Testis (tissue), 2 donors: ENCODE measurements around the gene BBS4.
"Not testable (repeated sequence)": the region's sequence is repeated elsewhere in the genome, so short reads cannot be mapped to it uniquely, and the experiment has no call there.

Source experiments
- POLR2A ChIP-seq: fragments of 450-650 bp; IDR thresholded peaks from one replicate; pipeline ENCODE4 v1.6.1; 2017; ENCODE audit warnings: antibody characterized with exemption, mild to moderate bottlenecking, moderate library complexity
- TF ChIP-seq, protein P1 (sequence below), 3 experiments: fragments of 450-650 bp in 2 of 3; fragments of 200-600 bp in 1 of 3; sonication (generic) in 1 of 3; IDR thresholded peaks; one replicate each; pipeline ENCODE4 v1.5.1; 2016 to 2019; ENCODE audit warnings: antibody characterized with exemption in 3 of 3, mild to moderate bottlenecking in 2 of 3, moderate library complexity in 1 of 3

DNA sequence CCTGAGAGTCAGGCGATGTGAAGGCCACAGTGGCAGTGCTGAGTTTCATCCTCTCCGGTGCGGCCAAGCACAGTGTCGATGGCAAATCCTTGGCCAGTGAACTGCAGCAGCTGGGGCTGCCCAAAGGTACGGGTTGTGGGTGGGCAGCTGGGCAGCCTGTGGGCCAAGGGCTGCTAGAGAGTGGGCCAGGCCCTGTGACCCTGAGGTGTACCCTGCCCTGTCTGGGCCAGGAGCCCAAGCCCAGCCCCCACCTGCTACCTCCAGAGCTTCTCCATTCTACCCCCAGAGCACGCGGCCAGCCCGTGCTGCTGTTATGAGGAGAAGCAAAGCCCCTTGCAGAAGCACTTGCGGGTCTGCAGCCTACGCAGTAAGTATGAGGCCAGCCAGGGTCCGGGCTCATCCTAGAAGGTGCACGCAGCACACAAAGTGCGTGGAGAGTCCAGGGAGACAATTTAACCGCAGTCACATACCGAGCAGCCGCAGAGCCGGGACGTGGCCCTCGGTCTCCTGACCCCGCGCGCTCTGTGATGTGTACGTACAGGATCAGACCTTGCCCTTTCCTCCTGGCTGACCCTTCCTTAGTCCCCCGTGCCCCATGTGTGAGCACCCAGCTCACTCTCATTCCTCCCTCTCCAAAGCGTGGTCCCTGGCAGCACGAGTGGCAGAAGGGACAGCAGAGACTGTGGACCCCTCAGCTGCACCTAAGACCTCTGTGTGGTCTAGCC is 46.1 kb upstream of the BBS4 start:
- TF ChIP-seq, protein P1, sequence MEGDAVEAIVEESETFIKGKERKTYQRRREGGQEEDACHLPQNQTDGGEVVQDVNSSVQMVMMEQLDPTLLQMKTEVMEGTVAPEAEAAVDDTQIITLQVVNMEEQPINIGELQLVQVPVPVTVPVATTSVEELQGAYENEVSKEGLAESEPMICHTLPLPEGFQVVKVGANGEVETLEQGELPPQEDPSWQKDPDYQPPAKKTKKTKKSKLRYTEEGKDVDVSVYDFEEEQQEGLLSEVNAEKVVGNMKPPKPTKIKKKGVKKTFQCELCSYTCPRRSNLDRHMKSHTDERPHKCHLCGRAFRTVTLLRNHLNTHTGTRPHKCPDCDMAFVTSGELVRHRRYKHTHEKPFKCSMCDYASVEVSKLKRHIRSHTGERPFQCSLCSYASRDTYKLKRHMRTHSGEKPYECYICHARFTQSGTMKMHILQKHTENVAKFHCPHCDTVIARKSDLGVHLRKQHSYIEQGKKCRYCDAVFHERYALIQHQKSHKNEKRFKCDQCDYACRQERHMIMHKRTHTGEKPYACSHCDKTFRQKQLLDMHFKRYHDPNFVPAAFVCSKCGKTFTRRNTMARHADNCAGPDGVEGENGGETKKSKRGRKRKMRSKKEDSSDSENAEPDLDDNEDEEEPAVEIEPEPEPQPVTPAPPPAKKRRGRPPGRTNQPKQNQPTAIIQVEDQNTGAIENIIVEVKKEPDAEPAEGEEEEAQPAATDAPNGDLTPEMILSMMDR (IDR thresholded peaks at IDR 0.05), result not testable (repeated sequence)
- TF ChIP-seq POLR2A, result not testable (repeated sequence)
